Neural cell (in vitro differentiated cells): ENCODE results near the gene CLEC16A. TPM values are rescaled to one million over a fixed set of nuclear protein-coding genes. Genes with fewer than 3 reads are reported as not detected.

Experiments
- H2AFZ ChIP-seq: fragments of 200-600, 300-800 bp; sonication (generic), shearing (Covaris generic); 2 replicates; pipeline ENCODE4 v1.6.0; 2014; ENCODE audit warnings: low read depth, mild to moderate bottlenecking, antibody characterized with exemption, low read length, moderate library complexity
- H3F3A ChIP-seq: fragments of 200-600 bp; shearing (Covaris generic); 2 replicates; pipeline ENCODE4 v1.6.1; 2016; ENCODE audit warnings: mild to moderate bottlenecking, moderate library complexity, mixed read lengths, antibody characterized with exemption, low read length; ENCODE audit not compliant: insufficient read depth, poor library complexity, severe bottlenecking
- H3K27ac ChIP-seq: fragments of 200-600, 300-800 bp; sonication (generic), shearing (Covaris generic); 2 replicates; pipeline ENCODE4 v1.5.1; 2014; ENCODE audit warnings: mild to moderate bottlenecking, low read length, moderate library complexity
- H3K27me3 ChIP-seq: fragments of 300-800, 200-600 bp; sonication (generic), shearing (Covaris generic); 2 replicates; pipeline ENCODE4 v1.6.0; 2014; ENCODE audit warnings: mild to moderate bottlenecking, low read depth, low read length, moderate library complexity; ENCODE audit not compliant: insufficient read depth
- H3K36me3 ChIP-seq: fragments of 300-800, 200-600 bp; sonication (generic), shearing (Covaris generic); 2 replicates; pipeline ENCODE4 v1.5.1; 2014; ENCODE audit warnings: mild to moderate bottlenecking, antibody characterized with exemption, low read length, moderate library complexity; ENCODE audit not compliant: insufficient read depth
- H3K4me2 ChIP-seq: fragments of 300-800, 200-600 bp; sonication (generic), shearing (Covaris generic); 2 replicates; pipeline ENCODE4 v1.6.0; 2014; ENCODE audit warnings: mild to moderate bottlenecking, low read length
- H3K4me3 ChIP-seq: fragments of 300-800, 200-600 bp; sonication (generic), shearing (Covaris generic); 2 replicates; pipeline ENCODE4 v1.5.1; 2014; ENCODE audit warnings: mild to moderate bottlenecking, low read length, moderate library complexity
- H3K79me2 ChIP-seq: fragments of 200-600 bp; shearing (Covaris generic); replicated peaks from 2 replicates; pipeline ENCODE4 v1.6.0; 2014; ENCODE audit warnings: mild to moderate bottlenecking, low read length, moderate library complexity; ENCODE audit not compliant: insufficient read depth
- H3K9ac ChIP-seq: fragments of 300-800, 200-600 bp; sonication (generic), shearing (Covaris generic); 2 replicates; pipeline ENCODE4 v1.6.1; 2016; ENCODE audit warnings: mild to moderate bottlenecking, low read length, mixed read lengths
- H3K9me2 ChIP-seq: fragments of 200-600 bp; shearing (Covaris generic); 2 replicates; pipeline ENCODE4 v1.6.1; 2016; ENCODE audit warnings: mild to moderate bottlenecking, low read length, mixed read lengths; ENCODE audit not compliant: insufficient read depth
- H3K9me3 ChIP-seq: fragments of 200-600, 300-800 bp; sonication (generic), shearing (Covaris generic); 2 replicates; pipeline ENCODE4 v1.6.1; 2016; ENCODE audit warnings: mild to moderate bottlenecking, mixed run types, low read length, moderate library complexity, mixed read lengths
- H4K20me1 ChIP-seq: fragments of 200-600 bp; shearing (Covaris generic); 2 replicates; pipeline ENCODE4 v1.6.1; 2016; ENCODE audit warnings: mild to moderate bottlenecking, mixed run types; ENCODE audit not compliant: insufficient read depth
- CTCF ChIP-seq: fragments of 450-650 bp; IDR thresholded peaks from 2 replicates; pipeline ENCODE4 v1.5.1; 2014; ENCODE audit warnings: antibody characterized with exemption, mild to moderate bottlenecking, moderate library complexity; ENCODE audit not compliant: poor library complexity, severe bottlenecking
- EP300 ChIP-seq: fragments of 450-650 bp; conservative IDR thresholded peaks from 2 replicates; pipeline ENCODE4 v1.6.1; 2014; ENCODE audit warnings: antibody characterized with exemption, mild to moderate bottlenecking, moderate library complexity; ENCODE audit not compliant: poor library complexity, severe bottlenecking
- EZH2 ChIP-seq: fragments of 200-600, 300-800 bp; shearing (Covaris generic), sonication (generic); IDR thresholded peaks from 2 replicates; pipeline ENCODE4 v1.6.1; 2014; ENCODE audit warnings: antibody characterized with exemption, low read length, borderline replicate concordance, mild to moderate bottlenecking; ENCODE audit not compliant: insufficient read depth, poor library complexity, severe bottlenecking
- MXI1 ChIP-seq: fragments of 450-650 bp; conservative IDR thresholded peaks from 2 replicates; pipeline ENCODE4 v1.6.1; 2014; ENCODE audit warnings: antibody characterized with exemption, mild to moderate bottlenecking; ENCODE audit not compliant: poor library complexity, severe bottlenecking
- POLR2AphosphoS5 ChIP-seq: IDR thresholded peaks from 2 replicates; pipeline ENCODE4 v1.6.1; 2012
- RAD21 ChIP-seq: fragments of 450-650 bp; conservative IDR thresholded peaks from 2 replicates; pipeline ENCODE4 v1.6.1; 2014; ENCODE audit warnings: antibody characterized with exemption, mild to moderate bottlenecking, moderate library complexity
- REST ChIP-seq: IDR thresholded peaks from 2 replicates; pipeline ENCODE4 v1.6.1; 2012; ENCODE audit warnings: borderline replicate concordance
- SMC3 ChIP-seq: fragments of 450-650 bp; conservative IDR thresholded peaks from 2 replicates; pipeline ENCODE4 v1.6.1; 2014; ENCODE audit warnings: antibody characterized with exemption, mild to moderate bottlenecking, moderate library complexity; ENCODE audit not compliant: poor library complexity
- TAF1 ChIP-seq: IDR thresholded peaks from 2 replicates; pipeline ENCODE4 v1.6.1; 2012; ENCODE audit warnings: low read depth
- polyA plus RNA-seq: library from polyadenylated mRNA; depleted of rRNA; stranded (reverse); fragments of >200 nt; gene quantifications from 2 replicates; pipeline ENCODE4 v1.2.3, GENCODE V29; 2014

CLEC16A gene
- polyA plus RNA-seq, 1 donor from 2014 or later: 11.1 TPM

GRCh38 chr16:11022002-11022401 is 77.6 kb downstream of the CLEC16A start:
- Histone ChIP-seq H3K4me2 (no peak overlapping the region), H4K20me1 (no peaks in the 10 kb centered on the region), H3K9me3 (no peaks in the 10 kb centered on the region), H3K36me3 (peaks cover 11% of the 10 kb centered on the region), H3K27ac (no peak overlapping the region), H3K9ac (no peak overlapping the region), H3K4me3 (no peak overlapping the region), H2AFZ (no peak overlapping the region), H3K79me2 (no peaks in the 10 kb centered on the region), H3K27me3 (no peaks in the 10 kb centered on the region), H3K9me2 (no peaks in the 10 kb centered on the region), H3F3A (no peaks in the 10 kb centered on the region)
- TF ChIP-seq TAF1 (no peak), POLR2AphosphoS5 (no peak), EP300 (no peak), EZH2 (no peak), REST (no peak), MXI1 (no peak), CTCF (no peak), SMC3 (no peak), RAD21 (no peak)

- H3K79me2 ChIP-seq: no peaks in the 10 kb centered on the region
- no peaks in the 10 kb centered on the region for H3K27me3 ChIP-seq
- no peak overlapping the region for H3K4me2 ChIP-seq
- TF ChIP-seq SMC3: no peak
- H3K36me3 ChIP-seq: peaks cover 11% of the 10 kb centered on the region
- no peak overlapping the region for H3K9ac ChIP-seq
- no peak overlapping the region for H3K4me3 ChIP-seq
- H3K9me3 ChIP-seq: no peaks in the 10 kb centered on the region
- no peaks in the 10 kb centered on the region for H4K20me1 ChIP-seq
- no peak overlapping the region for H3K27ac ChIP-seq
- no peak overlapping the region for H2AFZ ChIP-seq
- H3K9me2 ChIP-seq: no peaks in the 10 kb centered on the region
- no peaks in the 10 kb centered on the region for H3F3A ChIP-seq
Measured at GRCh38 chr16:11023262-11024039, 79.1 kb downstream of the CLEC16A start.
